Activated T-cell treated with anti-CD3 and anti-CD28 coated beads, Interleukin-2, amount 50 U/mL, for 4 hours (primary cell): Measurements from ENCODE around the gene DLGAP1. TPM values are rescaled to one million over a fixed set of nuclear protein-coding genes. Genes with fewer than 3 reads are reported as not detected.
"Not testable (repeated sequence)": the region's sequence is repeated elsewhere in the genome, so short reads cannot be mapped to it uniquely, and the experiment has no call there.

Experiments
- ATAC-seq, 2 donors: fragments of 200-7000 bp; cut with Tn5 transposase; one replicate each; pipeline ENCODE4 v1.10.0; 2021
- DNase-seq: peaks from one replicate; pipeline ENCODE4 v3.0.0-alpha.2; 2020
- H3K27me3 Mint-ChIP-seq: one replicate; pipeline ENCODE4 v1.8.0; 2021; ENCODE audit warnings: low read depth, mixed read lengths
- H3K36me3 Mint-ChIP-seq: one replicate; pipeline ENCODE4 v1.8.0; 2022; ENCODE audit warnings: mixed read lengths; ENCODE audit not compliant: insufficient read depth
- H3K4me1 Mint-ChIP-seq: one replicate; pipeline ENCODE4 v1.8.0; 2021; ENCODE audit warnings: low read depth, mixed read lengths
- H3K4me3 Mint-ChIP-seq: one replicate; pipeline ENCODE4 v1.8.0; 2021; ENCODE audit warnings: mild to moderate bottlenecking, moderate library complexity, mixed read lengths
- H3K9me3 Mint-ChIP-seq: one replicate; pipeline ENCODE4 v1.8.0; 2021; ENCODE audit warnings: mixed read lengths
- total RNA-seq, 3 donors: library from RNA; stranded (reverse); gene quantifications; one replicate each; pipeline ENCODE4 v1.2.1, GENCODE V29; 2021

The DLGAP1 gene
- total RNA-seq, 3 donors from 2014 or later = 0.16 TPM; not detected in 2

GRCh38 chr18:3482258-3482657 is 972.8 kb downstream of the DLGAP1 start:
- Mint-ChIP-seq H3K4me3 (no peak overlapping the region), H3K36me3 (no peaks in the 10 kb centered on the region), H3K4me1 (no peaks in the 10 kb centered on the region), H3K27me3 (no peaks in the 10 kb centered on the region), H3K9me3 (no peaks in the 10 kb centered on the region)
- DNase-seq = no peak
- no peak for ATAC-seq

GRCh38 chr18:3481696-3482210 is 973.4 kb downstream of the DLGAP1 start:
- Mint-ChIP-seq H3K9me3 (no peaks in the 10 kb centered on the region), H3K36me3 (no peaks in the 10 kb centered on the region), H3K27me3 (no peaks in the 10 kb centered on the region), H3K4me3 (no peak overlapping the region), H3K4me1 (no peaks in the 10 kb centered on the region)
- ATAC-seq (peak in 1 of 2 donors; percentile 43), DNase-seq (no peak)

- H3K27me3 Mint-ChIP-seq = no peaks in the 10 kb centered on the region
- no peak overlapping the region for H3K4me3 Mint-ChIP-seq
- H3K9me3 Mint-ChIP-seq = no peaks in the 10 kb centered on the region
- no peak for DNase-seq
- H3K4me1 Mint-ChIP-seq = no peaks in the 10 kb centered on the region
- no peak for ATAC-seq
- H3K36me3 Mint-ChIP-seq = no peaks in the 10 kb centered on the region
Observed at GRCh38 chr18:3480827-3481573, 974.1 kb downstream of the DLGAP1 start.

GRCh38 chr18:3479978-3480509 is 975.1 kb downstream of the DLGAP1 start:
- no peak overlapping the region for H3K4me3 Mint-ChIP-seq
- ATAC-seq (no peak), DNase-seq (no peak)
- no peaks in the 10 kb centered on the region for H3K36me3 Mint-ChIP-seq
- H3K27me3 Mint-ChIP-seq = no peaks in the 10 kb centered on the region
- H3K4me1 Mint-ChIP-seq = no peaks in the 10 kb centered on the region
- no peaks in the 10 kb centered on the region for H3K9me3 Mint-ChIP-seq

GRCh38 chr18:3478262-3478978 is 976.7 kb downstream of the DLGAP1 start:
- no peaks in the 10 kb centered on the region for H3K27me3 Mint-ChIP-seq
- ATAC-seq (no peak), DNase-seq (no peak)
- no peak overlapping the region for H3K4me3 Mint-ChIP-seq
- H3K9me3 Mint-ChIP-seq = no peaks in the 10 kb centered on the region
- peaks cover 3% of the 10 kb centered on the region for H3K4me1 Mint-ChIP-seq
- H3K36me3 Mint-ChIP-seq = no peaks in the 10 kb centered on the region

- ATAC-seq (peak; percentile 83 to 87), DNase-seq (no peak)
- H3K4me1 Mint-ChIP-seq = peaks cover 10% of the 10 kb centered on the region
- no peaks in the 10 kb centered on the region for H3K36me3 Mint-ChIP-seq
- no peak overlapping the region for H3K4me3 Mint-ChIP-seq
- no peaks in the 10 kb centered on the region for H3K9me3 Mint-ChIP-seq
- no peaks in the 10 kb centered on the region for H3K27me3 Mint-ChIP-seq
Observed at GRCh38 chr18:3472681-3473544, 982.2 kb downstream of the DLGAP1 start.

GRCh38 chr18:3472121-3472520 is 983.0 kb downstream of the DLGAP1 start:
- not testable (repeated sequence) for DNase-seq, H3K4me3 Mint-ChIP-seq, ATAC-seq, H3K27me3 Mint-ChIP-seq, H3K9me3 Mint-ChIP-seq, H3K36me3 Mint-ChIP-seq
- peaks cover 13% of the 10 kb centered on the region for H3K4me1 Mint-ChIP-seq

GRCh38 chr18:3471141-3471648 is 983.9 kb downstream of the DLGAP1 start:
- no peaks in the 10 kb centered on the region for H3K27me3 Mint-ChIP-seq
- DNase-seq (no peak), ATAC-seq (no peak)
- peaks cover 22% of the 10 kb centered on the region for H3K4me1 Mint-ChIP-seq
- H3K9me3 Mint-ChIP-seq = no peaks in the 10 kb centered on the region
- H3K4me3 Mint-ChIP-seq = no peak overlapping the region
- no peaks in the 10 kb centered on the region for H3K36me3 Mint-ChIP-seq

- no peaks in the 10 kb centered on the region for H3K36me3 Mint-ChIP-seq
- no peaks in the 10 kb centered on the region for H3K9me3 Mint-ChIP-seq
- ATAC-seq = no peak
- H3K27me3 Mint-ChIP-seq = no peaks in the 10 kb centered on the region
- H3K4me3 Mint-ChIP-seq = no peak overlapping the region
- DNase-seq = no peak
- peaks cover 26% of the 10 kb centered on the region for H3K4me1 Mint-ChIP-seq
Observed at GRCh38 chr18:3468833-3469232, 986.3 kb downstream of the DLGAP1 start.

GRCh38 chr18:3468066-3468705 is 986.9 kb downstream of the DLGAP1 start:
- Mint-ChIP-seq H3K36me3 (no peaks in the 10 kb centered on the region), H3K27me3 (no peaks in the 10 kb centered on the region), H3K4me1 (peaks cover 22% of the 10 kb centered on the region), H3K9me3 (no peaks in the 10 kb centered on the region), H3K4me3 (no peak overlapping the region)
- DNase-seq (no peak), ATAC-seq (no peak)

- Mint-ChIP-seq H3K4me3 (no peak overlapping the region), H3K36me3 (peaks cover 5% of the 10 kb centered on the region), H3K27me3 (no peaks in the 10 kb centered on the region), H3K9me3 (peaks cover 6% of the 10 kb centered on the region), H3K4me1 (peaks cover 20% of the 10 kb centered on the region)
- ATAC-seq = peak in 1 of 2 donors; percentile 58
- no peak for DNase-seq
Observed at GRCh38 chr18:3466872-3467271, 988.2 kb downstream of the DLGAP1 start.

GRCh38 chr18:3466045-3466444 is 989.1 kb downstream of the DLGAP1 start:
- ATAC-seq (no peak), DNase-seq (no peak)
- peaks cover 6% of the 10 kb centered on the region for H3K9me3 Mint-ChIP-seq
- no peaks in the 10 kb centered on the region for H3K27me3 Mint-ChIP-seq
- H3K4me1 Mint-ChIP-seq = peaks cover 20% of the 10 kb centered on the region
- H3K4me3 Mint-ChIP-seq = no peak overlapping the region
- peaks cover 6% of the 10 kb centered on the region for H3K36me3 Mint-ChIP-seq

GRCh38 chr18:3463051-3463450 is 992.1 kb downstream of the DLGAP1 start:
- DNase-seq = no peak
- no peak for ATAC-seq
- peaks cover 41% of the 10 kb centered on the region for H3K4me1 Mint-ChIP-seq
- peaks cover 11% of the 10 kb centered on the region for H3K9me3 Mint-ChIP-seq
- no peaks in the 10 kb centered on the region for H3K27me3 Mint-ChIP-seq
- peaks cover 23% of the 10 kb centered on the region for H3K36me3 Mint-ChIP-seq
- no peak overlapping the region for H3K4me3 Mint-ChIP-seq
